Lower leg skin (tissue), 3 donors: ENCODE data around the gene SYT6.

Experiments
- POLR2A ChIP-seq, 2 donors: fragments of 450-650 bp; IDR thresholded peaks; one replicate each; pipeline ENCODE4 v1.6.1; 2016 to 2017; ENCODE audit warnings: antibody characterized with exemption in 2 of 2, mild to moderate bottlenecking in 1 of 2, moderate library complexity in 1 of 2
- TF ChIP-seq, protein P1 (sequence below), 3 donors: fragments of 450-650 bp; IDR thresholded peaks; one replicate each; pipeline ENCODE4 v1.5.1; 2016; ENCODE audit warnings: antibody characterized with exemption in 3 of 3, mild to moderate bottlenecking in 3 of 3, moderate library complexity in 2 of 3

DNA sequence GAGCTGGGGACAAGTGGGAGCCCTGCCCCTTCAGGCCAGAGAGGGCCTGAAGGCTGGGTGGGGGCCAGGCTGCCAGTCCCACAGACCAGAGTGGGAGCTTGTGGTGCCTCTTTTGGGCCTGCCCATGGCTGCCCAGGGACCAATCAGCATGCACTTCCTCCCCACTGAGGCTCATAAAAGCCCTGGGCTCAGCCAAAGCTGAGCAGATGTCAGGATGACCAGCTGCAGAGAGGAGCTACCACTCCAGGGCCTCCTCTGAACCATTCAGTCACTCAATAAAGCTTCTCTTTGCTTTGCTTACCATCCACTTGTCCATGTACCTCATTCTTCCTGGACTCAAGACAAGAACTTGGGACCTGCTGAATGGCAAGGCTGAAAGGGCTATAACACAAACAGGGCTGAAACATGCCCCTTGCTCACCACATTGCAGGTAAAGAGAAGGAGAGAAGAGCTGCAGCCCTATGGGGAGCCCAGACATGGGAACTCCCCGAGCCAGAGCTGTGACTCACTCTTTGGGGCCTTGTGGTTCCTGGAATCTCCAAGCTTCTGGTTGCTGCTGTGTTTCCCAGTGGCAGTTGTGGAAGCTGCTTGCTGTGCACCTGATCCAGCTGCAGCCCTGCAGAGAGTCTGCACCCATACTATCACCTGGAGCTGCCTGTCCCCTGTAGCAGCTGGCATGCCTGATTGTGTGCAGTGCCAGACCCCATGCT, 92.4 kb downstream of the SYT6 start:
- TF ChIP-seq, protein P1, sequence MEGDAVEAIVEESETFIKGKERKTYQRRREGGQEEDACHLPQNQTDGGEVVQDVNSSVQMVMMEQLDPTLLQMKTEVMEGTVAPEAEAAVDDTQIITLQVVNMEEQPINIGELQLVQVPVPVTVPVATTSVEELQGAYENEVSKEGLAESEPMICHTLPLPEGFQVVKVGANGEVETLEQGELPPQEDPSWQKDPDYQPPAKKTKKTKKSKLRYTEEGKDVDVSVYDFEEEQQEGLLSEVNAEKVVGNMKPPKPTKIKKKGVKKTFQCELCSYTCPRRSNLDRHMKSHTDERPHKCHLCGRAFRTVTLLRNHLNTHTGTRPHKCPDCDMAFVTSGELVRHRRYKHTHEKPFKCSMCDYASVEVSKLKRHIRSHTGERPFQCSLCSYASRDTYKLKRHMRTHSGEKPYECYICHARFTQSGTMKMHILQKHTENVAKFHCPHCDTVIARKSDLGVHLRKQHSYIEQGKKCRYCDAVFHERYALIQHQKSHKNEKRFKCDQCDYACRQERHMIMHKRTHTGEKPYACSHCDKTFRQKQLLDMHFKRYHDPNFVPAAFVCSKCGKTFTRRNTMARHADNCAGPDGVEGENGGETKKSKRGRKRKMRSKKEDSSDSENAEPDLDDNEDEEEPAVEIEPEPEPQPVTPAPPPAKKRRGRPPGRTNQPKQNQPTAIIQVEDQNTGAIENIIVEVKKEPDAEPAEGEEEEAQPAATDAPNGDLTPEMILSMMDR (IDR thresholded peaks at IDR 0.05), result no peak
- no peak for TF ChIP-seq POLR2A (IDR thresholded peaks at IDR 0.05)
